A549 (cell line): ENCODE results near the gene ITIH4. TPM values are rescaled to one million over a fixed set of nuclear protein-coding genes. Genes with fewer than 3 reads are reported as not detected.

Source experiments
- ATAC-seq, 2 experiments: fragments of 200-7000 bp in 1 of 2; fragments of >200 bp in 1 of 2; cut with Nextera tagmentation in 1 of 2; cut with Tn5 transposase in 1 of 2; 3 replicates each; pipeline versions ENCODE4 v1.8.0 to v1.9.1; 2018 to 2020; ENCODE audit warnings: mild to moderate bottlenecking in 1 of 2, moderate library complexity in 1 of 2
- CTCF ChIA-PET: fragments of 300-600 bp; sonication (Branson Sonifier 250); formaldehyde crosslinking; extraction: SDS; loops from one replicate; lab custom pipeline; 2021; ENCODE audit warnings: antibody characterized with exemption, inconsistent platforms; lab: Yijun Ruan, JAX
- POLR2A ChIA-PET: fragments of 350-600 bp; formaldehyde crosslinking; extraction: SDS; loops from one replicate; lab custom pipeline; 2021; ENCODE audit warnings: antibody characterized with exemption, inconsistent platforms; lab: Yijun Ruan, JAX
- DNase-seq, 2 experiments: peaks; one replicate each; pipeline versions ENCODE4 v3.0.0 to v3.0.0-alpha.2; 2011 to 2016; ENCODE audit warnings: low read depth in 1 of 2, low spot score in 1 of 2
- FAIRE-seq: peaks from 2 replicates; lab custom pipeline; 2011; peaks lifted over from hg19 to GRCh38; lab: Jason Lieb, UNC
- H3K27ac ChIP-seq, 2 experiments: fragments of >200 bp; sonication (Bioruptor Twin); formaldehyde crosslinking; 3 replicates each; pipeline ENCODE4 v1.5.1; 2016 to 2017
- H3K4me1 ChIP-seq: fragments of >200 bp; sonication (Bioruptor Twin); formaldehyde crosslinking; 3 replicates; pipeline ENCODE4 v1.6.1; 2016
- H3K4me2 ChIP-seq: fragments of >200 bp; sonication (Bioruptor Twin); formaldehyde crosslinking; 3 replicates; pipeline ENCODE4 v1.6.1; 2016
- H3K4me3 ChIP-seq: fragments of >200 bp; sonication (Bioruptor Twin); formaldehyde crosslinking; 3 replicates; pipeline ENCODE4 v1.5.1; 2016
- H3K9me3 ChIP-seq: fragments of >200 bp; sonication (Bioruptor Twin); formaldehyde crosslinking; 3 replicates; pipeline ENCODE4 v1.6.1; 2016
- BCL3 ChIP-seq: fragments of >200 bp; sonication (Bioruptor Twin); formaldehyde crosslinking; IDR thresholded peaks from 3 replicates; pipeline ENCODE4 v1.6.1; 2016
- CBX8 ChIP-seq: fragments of 200-600 bp; sonication (generic); IDR thresholded peaks from 2 replicates; pipeline ENCODE4 v1.6.1; 2016
- CEBPB ChIP-seq, 2 experiments: fragments of >200 bp in 1 of 2; sonication (Bioruptor Twin) in 1 of 2; formaldehyde crosslinking in 1 of 2; IDR thresholded peaks; 2 replicates each; pipeline ENCODE4 v1.6.1; 2012 to 2016
- CHD2 ChIP-seq: fragments of 150-350 bp; IDR thresholded peaks from 2 replicates; pipeline ENCODE4 v1.6.1; 2014; ENCODE audit warnings: low read length; ENCODE audit not compliant: partially characterized antibody
- ELK1 ChIP-seq: fragments of 150-350 bp; IDR thresholded peaks from 2 replicates; pipeline ENCODE4 v1.6.1; 2014; ENCODE audit warnings: low read depth, mild to moderate bottlenecking, low read length
- EP300 ChIP-seq, 2 experiments: fragments of >200 bp; sonication (Bioruptor Twin); formaldehyde crosslinking; IDR thresholded peaks; 2 replicates in 1 of 2; 3 replicates in 1 of 2; pipeline ENCODE4 v1.6.1; 2016 to 2017
- FOSL2 ChIP-seq, 2 experiments: fragments of 450-650 bp in 1 of 2; fragments of >200 bp in 1 of 2; sonication (Bioruptor Twin) in 1 of 2; formaldehyde crosslinking; IDR thresholded peaks; 2 replicates each; pipeline versions ENCODE4 v1.5.0 to v1.6.1; 2016 to 2020; ENCODE audit warnings: mild to moderate bottlenecking in 1 of 2, moderate library complexity in 1 of 2
- FOXS1 ChIP-seq: fragments of 250-450 bp; sonication (Bioruptor Pico); IDR thresholded peaks from 2 replicates; pipeline ENCODE4 v1.5.0; 2020; ENCODE audit warnings: mild to moderate bottlenecking, moderate library complexity
- GATA3 ChIP-seq: IDR thresholded peaks from 2 replicates; pipeline ENCODE4 v1.6.1; 2012; ENCODE audit warnings: borderline replicate concordance
- HEYL ChIP-seq: fragments of 250-450 bp; sonication (Bioruptor Pico); IDR thresholded peaks from 2 replicates; pipeline ENCODE4 v1.8.0; 2021; ENCODE audit warnings: mild to moderate bottlenecking, moderate library complexity
- HOXA7 ChIP-seq: fragments of 250-450 bp; sonication (Bioruptor Pico); IDR thresholded peaks from 2 replicates; pipeline ENCODE4 v1.5.0; 2020; ENCODE audit warnings: mild to moderate bottlenecking, moderate library complexity
- HOXB5 ChIP-seq: fragments of 250-450 bp; sonication (Bioruptor Pico); IDR thresholded peaks from 2 replicates; pipeline ENCODE4 v1.5.0; 2020; ENCODE audit warnings: mild to moderate bottlenecking, moderate library complexity
- KDM1A ChIP-seq: fragments of 200-600 bp; sonication (generic); IDR thresholded peaks from 2 replicates; pipeline ENCODE4 v1.6.1; 2016; ENCODE audit warnings: low read depth, mild to moderate bottlenecking
- MAZ ChIP-seq: fragments of 150-350 bp; IDR thresholded peaks from 2 replicates; pipeline ENCODE4 v1.6.1; 2014; ENCODE audit warnings: antibody characterized with exemption, low read depth, low read length, borderline replicate concordance
- NFE2L2 ChIP-seq: fragments of 150-350 bp; conservative IDR thresholded peaks from 2 replicates; pipeline ENCODE4 v1.6.1; 2014; ENCODE audit warnings: low read length
- SREBF2 ChIP-seq: fragments of 450-650 bp; IDR thresholded peaks from 2 replicates; pipeline ENCODE4 v1.6.1; 2014; ENCODE audit warnings: mild to moderate bottlenecking, moderate library complexity
- ZC3H11A ChIP-seq: fragments of 450-650 bp; IDR thresholded peaks from 2 replicates; pipeline ENCODE4 v1.6.1; 2014; ENCODE audit warnings: antibody characterized with exemption, mild to moderate bottlenecking
- ZFP36 ChIP-seq: fragments of 450-650 bp; IDR thresholded peaks from 2 replicates; pipeline ENCODE4 v1.6.1; 2014; ENCODE audit warnings: borderline replicate concordance; ENCODE audit not compliant: partially characterized antibody
- WGBS: methylation state at CpG from one replicate; pipeline ENCODE4 v1.1.6; 2017; ENCODE audit errors: missing lambda C conversion rate; 5-methylcytosine and 5-hydroxymethylcytosine counted together
- polyA plus RNA-seq, 4 experiments: library from polyadenylated mRNA; depleted of rRNA in 3 of 4; stranded (reverse); fragments of >200 nt; fragmentation: RNase III in 1 of 4; extraction: RNeasy Plus Mini Kit Qiagen cat#74134 plus additional on column Dnase treatment in 1 of 4; gene quantifications; 2 replicates in 3 of 4; 3 replicates in 1 of 4; pipeline ENCODE4 v1.2.3, GENCODE V29; 2011 to 2017
- TF ChIP-seq, protein P1 (sequence below): fragments of >200 bp; sonication (Bioruptor Twin); formaldehyde crosslinking; IDR thresholded peaks from 2 replicates; pipeline ENCODE4 v1.6.1; 2016
- TF ChIP-seq, protein P2 (sequence below): fragments of 200-600 bp; sonication (generic); IDR thresholded peaks from 2 replicates; pipeline ENCODE4 v1.6.1; 2016; ENCODE audit warnings: antibody characterized with exemption, mild to moderate bottlenecking, moderate library complexity

Gene ITIH4
- polyA plus RNA-seq, 2 of the 4 experiments (the other 2 are of a cell fraction), result 0.88 to 0.89 TPM

DNA sequence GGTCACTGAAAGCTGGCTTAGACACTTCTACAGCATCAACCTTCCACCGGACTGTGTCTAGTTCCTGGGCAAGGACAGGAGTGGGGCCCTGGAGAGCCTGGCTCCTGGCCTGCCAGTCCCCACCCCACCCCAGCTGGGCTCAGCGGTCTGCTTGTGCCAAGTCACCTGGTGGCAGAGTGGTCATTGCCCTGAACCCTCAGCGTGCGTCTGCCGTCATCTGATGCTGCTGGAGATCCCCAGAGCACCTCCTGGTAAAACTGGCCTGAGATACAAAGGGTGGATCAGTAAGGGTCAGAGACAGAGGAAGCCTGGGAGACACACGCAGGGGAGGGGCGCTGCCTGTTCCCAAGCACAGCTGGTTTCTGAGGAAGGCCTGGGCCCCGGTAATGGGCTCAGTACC, 16.7 kb downstream of the ITIH4 start:
- Histone ChIP-seq H3K4me2 (no peak overlapping the region), H3K4me1 (no peaks in the 10 kb centered on the region), H3K27ac (no peak overlapping the region), H3K9me3 (no peaks in the 10 kb centered on the region), H3K4me3 (no peak overlapping the region)
- DNase-seq, result no peak
- ChIA-PET CTCF (no interaction called here), POLR2A (no interaction called here)
- TF ChIP-seq ZC3H11A, result no peak
- no peak for ATAC-seq
- WGBS, result 78% methylated on average over 3 of the region's 8 CpGs
- FAIRE-seq, result no peak

- no peak for TF ChIP-seq BCL3
- no peak for TF ChIP-seq ZC3H11A
- TF ChIP-seq FOXS1 (CRISPR knock-in tag), result no peak
- TF ChIP-seq CBX8, result no peak
- TF ChIP-seq GATA3, result no peak
- TF ChIP-seq ZFP36, result no peak
- TF ChIP-seq CEBPB (IDR thresholded peaks at IDR 0.05), result no peak
- TF ChIP-seq, protein P1, sequence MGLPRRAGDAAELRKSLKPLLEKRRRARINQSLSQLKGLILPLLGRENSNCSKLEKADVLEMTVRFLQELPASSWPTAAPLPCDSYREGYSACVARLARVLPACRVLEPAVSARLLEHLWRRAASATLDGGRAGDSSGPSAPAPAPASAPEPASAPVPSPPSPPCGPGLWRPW, result no peak
- TF ChIP-seq HOXB5 (CRISPR knock-in tag), result no peak
- no peak for TF ChIP-seq CHD2
- no peak for TF ChIP-seq EP300 (IDR thresholded peaks at IDR 0.05)
- TF ChIP-seq, protein P2, sequence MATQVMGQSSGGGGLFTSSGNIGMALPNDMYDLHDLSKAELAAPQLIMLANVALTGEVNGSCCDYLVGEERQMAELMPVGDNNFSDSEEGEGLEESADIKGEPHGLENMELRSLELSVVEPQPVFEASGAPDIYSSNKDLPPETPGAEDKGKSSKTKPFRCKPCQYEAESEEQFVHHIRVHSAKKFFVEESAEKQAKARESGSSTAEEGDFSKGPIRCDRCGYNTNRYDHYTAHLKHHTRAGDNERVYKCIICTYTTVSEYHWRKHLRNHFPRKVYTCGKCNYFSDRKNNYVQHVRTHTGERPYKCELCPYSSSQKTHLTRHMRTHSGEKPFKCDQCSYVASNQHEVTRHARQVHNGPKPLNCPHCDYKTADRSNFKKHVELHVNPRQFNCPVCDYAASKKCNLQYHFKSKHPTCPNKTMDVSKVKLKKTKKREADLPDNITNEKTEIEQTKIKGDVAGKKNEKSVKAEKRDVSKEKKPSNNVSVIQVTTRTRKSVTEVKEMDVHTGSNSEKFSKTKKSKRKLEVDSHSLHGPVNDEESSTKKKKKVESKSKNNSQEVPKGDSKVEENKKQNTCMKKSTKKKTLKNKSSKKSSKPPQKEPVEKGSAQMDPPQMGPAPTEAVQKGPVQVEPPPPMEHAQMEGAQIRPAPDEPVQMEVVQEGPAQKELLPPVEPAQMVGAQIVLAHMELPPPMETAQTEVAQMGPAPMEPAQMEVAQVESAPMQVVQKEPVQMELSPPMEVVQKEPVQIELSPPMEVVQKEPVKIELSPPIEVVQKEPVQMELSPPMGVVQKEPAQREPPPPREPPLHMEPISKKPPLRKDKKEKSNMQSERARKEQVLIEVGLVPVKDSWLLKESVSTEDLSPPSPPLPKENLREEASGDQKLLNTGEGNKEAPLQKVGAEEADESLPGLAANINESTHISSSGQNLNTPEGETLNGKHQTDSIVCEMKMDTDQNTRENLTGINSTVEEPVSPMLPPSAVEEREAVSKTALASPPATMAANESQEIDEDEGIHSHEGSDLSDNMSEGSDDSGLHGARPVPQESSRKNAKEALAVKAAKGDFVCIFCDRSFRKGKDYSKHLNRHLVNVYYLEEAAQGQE, result no peak
- no peak for TF ChIP-seq NFE2L2
- TF ChIP-seq MAZ, result no peak
- TF ChIP-seq HEYL (CRISPR knock-in tag), result no peak
- TF ChIP-seq HOXA7 (CRISPR knock-in tag), result no peak
- TF ChIP-seq ELK1, result no peak
- TF ChIP-seq KDM1A, result no peak
- no peak for TF ChIP-seq FOSL2 (IDR thresholded peaks at IDR 0.05)
- TF ChIP-seq FOSL2 (CRISPR knock-in tag; IDR thresholded peaks at IDR 0.05), result no peak
- TF ChIP-seq SREBF2, result no peak
- no peak for ATAC-seq
- Histone ChIP-seq H3K4me1 (no peaks in the 10 kb centered on the region), H3K27ac (no peak overlapping the region), H3K4me2 (no peak overlapping the region), H3K4me3 (no peak overlapping the region), H3K9me3 (no peaks in the 10 kb centered on the region)
- WGBS, result 48% methylated on average over 5 of the region's 7 CpGs
- DNase-seq, result no peak
- FAIRE-seq, result no peak
- ChIA-PET POLR2A (no interaction called here), CTCF (interaction anchor here (2.3 kb wide), 1 partner anchor 9 kb away, joined by 6 read pairs; no protein-coding TSS in a partner anchor)
These were observed 18.9 kb downstream of the ITIH4 start for GRCh38 chr3:52811452-52812011.
